ENCODE data around the gene TSPAN9. TPM values are rescaled to one million over a fixed set of nuclear protein-coding genes. Genes with fewer than 3 reads are reported as not detected.

Gene TSPAN9
- total and polyA plus RNA-seq, 2 experiments from 2014 or later: 6.0 to 31.5 TPM

DNA sequence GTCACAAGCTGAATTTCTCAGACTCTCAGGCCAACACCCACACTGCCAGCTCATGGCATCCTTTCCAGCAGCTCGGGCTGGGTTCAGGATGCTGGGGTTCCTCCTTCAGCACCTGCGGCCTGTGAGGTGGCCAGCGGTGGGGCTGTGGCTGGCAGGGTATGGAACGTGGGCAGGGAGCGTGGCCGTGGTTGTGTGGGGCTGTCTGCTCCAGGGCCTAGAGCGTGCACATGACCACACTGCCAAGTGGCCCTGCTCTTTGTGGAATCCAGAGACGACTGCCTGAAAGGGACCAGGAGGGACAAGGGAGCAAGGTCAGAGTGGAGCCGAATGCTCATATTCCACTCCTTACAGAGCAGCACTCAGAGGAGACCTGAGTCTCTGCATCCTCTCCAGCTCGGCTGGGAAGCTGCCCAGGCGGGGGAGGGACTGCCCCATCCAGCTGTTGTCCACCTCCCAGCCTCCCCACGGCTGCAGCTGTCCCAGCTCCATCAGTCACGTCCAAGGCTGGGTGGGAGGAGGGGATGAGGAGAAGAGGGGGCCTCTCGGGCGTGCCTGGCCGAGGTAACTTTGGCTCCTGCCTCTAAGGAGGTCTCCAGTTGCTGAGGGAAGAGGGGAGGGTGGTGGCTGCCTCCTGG is 71.3 kb downstream of the TSPAN9 start (continued):
- TF ChIP-seq ZNF462 (CRISPR knock-in tag; IDR thresholded peaks at IDR 0.05) (no peak), REST (IDR thresholded peaks at IDR 0.05; ENCODE audit: unreplicated experiment) (no peak), STAT1 (IDR thresholded peaks at IDR 0.05; ENCODE audit: unreplicated experiment) (no peak), CREB1 (CRISPR knock-in tag; IDR thresholded peaks at IDR 0.05; ENCODE audit: low read depth) (no peak), EZH2 (IDR thresholded peaks at IDR 0.05; ENCODE audit: low read depth, unreplicated experiment) (no peak)
